Measurements from ENCODE around the gene GAS6.

The GAS6 gene

DNA sequence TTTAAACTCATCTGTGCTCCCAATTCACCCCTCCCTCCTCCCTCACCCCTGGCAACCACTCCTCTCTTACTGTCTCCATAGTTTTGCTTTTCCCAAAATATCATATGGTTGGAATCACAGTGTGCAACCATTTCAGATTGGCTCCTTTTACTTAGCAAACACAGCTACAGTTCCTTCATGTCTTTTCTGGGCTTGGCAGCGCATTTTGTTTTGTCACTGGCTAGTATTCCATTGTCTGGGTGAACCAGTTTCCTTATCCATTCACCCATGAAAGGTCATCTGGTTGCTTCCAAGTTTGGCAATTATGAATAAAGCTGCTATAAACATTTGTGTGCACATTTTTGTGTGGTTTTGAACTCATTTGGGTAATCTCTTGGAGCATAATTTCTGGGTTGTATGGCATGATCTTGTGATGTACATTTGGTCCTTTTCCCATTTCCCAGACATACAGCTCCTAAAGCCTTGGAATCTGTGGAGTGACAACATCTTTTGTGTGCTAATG is 23.9 kb upstream of the GAS6 start:
- no peak for DNase-seq (ENCODE audit: low spot score)

GRCh38 chr13:113886561-113887112 is 22.8 kb upstream of the GAS6 start:
- DNase-seq (ENCODE audit: low spot score), result no peak

DNA sequence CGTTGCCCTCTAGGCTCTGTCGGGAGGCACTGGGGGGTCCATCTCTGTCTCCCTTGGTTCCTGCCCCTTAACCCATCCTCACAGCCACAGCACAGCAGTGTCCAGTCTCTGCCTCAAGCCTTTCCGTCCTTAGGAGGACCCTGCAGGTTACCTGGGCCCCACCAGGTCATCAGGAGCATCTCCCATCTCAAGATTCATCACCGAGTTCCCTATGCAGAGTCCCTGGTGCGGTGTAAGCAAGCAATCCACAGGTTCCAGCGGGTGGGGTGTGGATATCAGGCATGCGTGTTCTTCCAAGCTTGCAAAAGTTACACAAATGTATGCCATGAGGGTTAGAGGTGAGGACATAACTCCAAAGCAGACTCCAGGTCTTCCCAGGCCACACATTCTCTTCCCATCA is 20.9 kb upstream of the GAS6 start:
- DNase-seq (ENCODE audit: low spot score), result no peak

DNA sequence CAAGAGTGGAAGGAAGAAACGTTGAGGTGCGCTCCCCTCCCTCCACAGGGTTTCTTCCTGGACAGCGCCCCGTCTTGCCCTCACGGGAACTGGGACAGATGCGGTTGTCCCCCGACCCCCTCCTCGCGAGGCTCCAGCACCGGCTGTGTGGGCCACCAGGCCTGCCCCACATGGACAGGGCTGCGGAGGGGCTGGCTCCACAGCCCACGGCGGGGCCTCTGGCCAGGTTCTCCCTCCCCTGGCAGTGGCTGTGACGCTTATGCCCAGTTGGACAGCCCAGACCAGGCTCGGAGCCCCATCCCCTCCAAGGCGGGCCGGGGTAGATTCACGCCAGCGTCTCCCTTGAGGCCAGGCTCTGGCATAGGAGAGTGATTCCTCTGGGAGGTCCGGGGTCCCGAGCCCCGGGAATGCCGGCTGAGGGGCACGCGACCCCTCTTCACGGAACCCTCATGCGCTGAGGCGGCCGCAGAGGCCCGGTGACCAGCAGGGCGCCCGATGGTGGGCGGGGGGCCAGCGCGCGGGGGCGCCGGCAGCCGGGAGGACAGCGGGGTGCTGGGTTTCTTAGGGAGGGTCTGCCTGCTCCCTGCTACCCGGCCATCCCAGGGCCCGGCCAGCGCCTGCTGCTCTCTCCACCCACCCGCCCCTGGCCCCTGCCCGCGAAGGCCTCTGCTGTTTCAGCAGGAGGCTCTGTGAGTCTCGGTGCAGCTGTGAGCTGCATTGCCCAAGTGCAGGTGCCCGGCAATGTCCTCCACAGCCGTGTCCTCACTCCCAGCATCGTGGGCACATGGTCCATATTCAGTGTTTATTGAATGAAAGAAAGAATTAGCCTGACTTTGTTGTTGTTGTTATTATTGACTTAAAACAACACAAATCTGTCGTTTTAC is 20.3 kb upstream of the GAS6 start:
- DNase-seq (ENCODE audit: low spot score), result no peak

DNA sequence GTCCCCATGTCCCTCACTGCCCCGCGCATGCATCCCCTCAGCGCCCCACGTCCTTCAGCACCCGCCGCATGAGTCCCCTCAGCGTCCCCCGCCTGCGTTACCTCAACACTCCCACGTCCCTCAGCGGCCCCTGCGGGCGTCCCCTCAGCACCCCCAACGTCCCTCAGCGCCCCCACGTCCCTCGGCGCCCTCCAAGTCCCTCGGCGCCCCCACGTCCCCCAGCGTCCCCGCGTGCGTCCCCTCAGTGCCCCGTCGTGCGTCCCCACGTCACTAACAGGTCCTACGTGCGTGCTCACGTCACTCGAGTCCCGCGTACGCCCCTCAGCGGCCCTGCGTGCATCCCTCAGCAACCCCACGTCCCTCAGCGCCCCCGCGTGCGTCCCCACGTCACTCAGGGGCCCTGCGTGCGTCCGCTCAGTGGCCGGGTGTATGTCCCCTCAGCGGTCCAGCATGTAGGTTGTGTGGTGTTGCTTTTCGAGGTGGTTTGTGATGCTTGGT is 19.5 kb upstream of the GAS6 start:
- DNase-seq (ENCODE audit: low spot score), result no peak

DNA sequence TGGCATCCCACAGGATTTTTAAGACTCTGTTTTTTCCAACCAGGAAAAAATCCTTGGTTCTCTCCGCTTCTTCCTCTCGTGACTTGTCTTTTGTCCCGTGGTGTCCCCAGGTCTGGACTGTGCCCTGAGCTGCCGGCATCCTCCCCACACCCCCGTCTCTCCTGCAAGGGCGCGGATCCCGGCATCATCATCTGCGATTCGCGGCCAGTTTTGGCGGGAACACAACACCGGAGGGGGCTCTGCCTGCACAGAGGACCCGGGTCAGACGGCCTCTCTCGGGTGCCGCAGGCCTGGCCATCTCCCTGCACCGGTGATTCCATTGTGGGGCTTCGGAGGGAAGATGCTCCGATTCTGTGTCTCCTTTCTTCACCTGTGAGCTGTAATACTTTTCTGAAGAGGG is 18.8 kb upstream of the GAS6 start:
- no peak for DNase-seq (ENCODE audit: low spot score)

DNA sequence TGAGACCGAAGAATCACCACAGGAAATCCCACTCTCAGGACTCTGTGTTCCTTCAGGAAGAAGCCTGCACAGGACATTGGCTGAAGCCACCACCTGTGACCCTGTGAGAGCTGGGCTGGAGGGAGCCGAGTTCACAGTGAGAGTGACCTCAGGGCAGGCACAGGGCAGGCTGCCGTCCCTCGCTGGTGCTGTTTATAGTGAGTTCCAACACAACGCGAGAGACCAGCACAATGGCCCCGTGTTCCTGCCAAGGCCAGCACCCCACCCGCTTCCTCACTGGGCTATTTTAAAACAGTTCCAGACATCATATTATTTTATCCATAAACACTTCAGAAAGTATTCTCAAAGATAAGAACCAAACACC is 18.4 kb upstream of the GAS6 start:
- no peak for DNase-seq (ENCODE audit: low spot score)

DNA sequence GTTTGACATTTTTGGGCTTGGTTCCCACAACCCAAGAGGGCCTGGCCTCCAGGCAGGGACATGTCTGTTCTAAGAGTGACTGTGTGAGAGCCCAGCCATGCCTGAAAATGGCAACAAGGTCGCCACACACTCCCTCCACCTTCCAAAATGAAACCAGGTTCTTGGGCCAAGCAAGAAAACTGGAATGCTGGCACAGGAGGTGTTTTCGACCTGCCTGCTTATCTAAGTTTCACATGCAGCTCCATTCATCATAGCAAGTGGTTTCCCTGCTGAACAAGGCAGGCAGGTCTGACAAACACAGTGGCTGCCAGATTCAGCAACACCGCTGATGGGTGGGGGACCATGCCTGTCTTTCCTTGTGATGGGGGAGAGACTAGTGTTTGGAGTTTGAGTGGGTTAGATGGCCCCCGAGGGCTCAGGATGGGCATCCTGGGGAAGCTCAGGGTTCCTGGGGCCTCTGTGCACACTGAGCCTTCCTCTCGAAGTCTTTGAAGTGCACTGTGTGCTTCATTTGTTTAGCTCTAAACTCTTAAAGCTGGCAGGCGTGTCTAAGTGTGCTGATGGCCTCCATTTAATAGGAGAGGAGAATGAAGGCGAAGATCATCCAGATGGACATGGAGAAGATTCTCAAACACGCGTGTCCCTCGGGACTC is 17.9 kb upstream of the GAS6 start:
- DNase-seq (ENCODE audit: low spot score), result no peak

- DNase-seq (ENCODE audit: low spot score), result no peak
Observed at GRCh38 chr13:113880651-113881611, 17.1 kb upstream of the GAS6 start.

DNA sequence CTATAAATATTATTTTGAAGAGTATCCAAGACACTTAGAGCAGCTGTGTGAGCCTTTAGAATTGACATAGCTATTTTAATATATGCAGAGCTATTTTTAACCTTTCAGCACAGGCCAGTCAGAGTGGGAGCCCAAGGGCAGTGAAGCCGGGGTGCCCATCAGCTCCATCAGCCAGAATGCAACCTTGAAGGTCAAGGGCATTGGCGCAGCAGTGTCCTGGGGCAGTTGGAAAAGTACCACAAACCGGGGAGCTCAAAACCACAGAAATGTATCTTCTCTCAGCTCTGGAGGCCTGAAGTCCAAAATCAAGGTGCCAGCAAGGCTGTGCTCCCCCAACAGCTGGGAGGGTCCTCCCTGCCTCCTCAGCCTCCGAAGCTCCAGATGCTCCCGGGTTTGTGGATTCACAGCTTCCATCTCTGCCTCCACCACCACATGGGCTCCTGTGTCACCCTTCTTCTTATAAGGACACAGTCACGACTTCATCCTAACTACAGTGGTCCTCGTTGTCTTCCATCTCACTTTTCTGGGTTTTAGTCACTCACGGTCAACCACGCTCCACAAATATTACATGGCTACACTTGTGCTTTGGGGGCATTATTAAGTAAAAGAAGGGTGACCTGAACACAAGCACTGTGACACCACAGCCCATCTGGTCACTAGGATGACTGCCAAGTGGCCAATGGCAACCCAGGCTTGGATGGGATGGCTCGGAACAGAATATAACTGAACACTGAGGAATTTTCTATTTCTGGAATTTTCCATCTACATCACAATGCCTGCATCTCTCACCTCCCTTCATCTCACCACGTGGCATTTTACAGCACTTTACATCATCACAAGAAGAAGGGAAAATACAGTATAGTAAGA is 15.9 kb upstream of the GAS6 start:
- no peak for DNase-seq (ENCODE audit: low spot score)

DNA sequence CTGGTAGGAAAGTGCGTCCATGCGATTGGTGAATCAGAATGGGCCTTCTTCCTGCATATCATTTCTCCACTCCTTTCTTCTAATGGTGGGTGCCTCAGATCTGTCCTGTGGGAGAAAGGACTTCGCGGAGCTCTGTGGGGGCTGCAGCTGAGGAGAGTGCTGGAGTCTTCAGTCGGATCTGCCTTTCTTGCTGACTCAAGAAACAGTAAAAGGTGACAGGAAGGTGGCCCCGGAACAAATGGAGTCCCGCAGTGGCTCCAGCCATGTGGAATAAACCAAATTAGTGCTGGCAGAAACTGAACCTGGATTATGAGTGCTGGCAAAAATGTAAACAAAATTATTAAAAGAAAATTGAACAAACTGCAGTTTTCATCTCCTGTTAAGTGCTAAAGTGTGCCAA is 15.1 kb upstream of the GAS6 start:
- no peak for DNase-seq (ENCODE audit: low spot score)

- DNase-seq (ENCODE audit: low spot score), result no peak
Observed at GRCh38 chr13:113877149-113877990, 13.5 kb upstream of the GAS6 start.

DNA sequence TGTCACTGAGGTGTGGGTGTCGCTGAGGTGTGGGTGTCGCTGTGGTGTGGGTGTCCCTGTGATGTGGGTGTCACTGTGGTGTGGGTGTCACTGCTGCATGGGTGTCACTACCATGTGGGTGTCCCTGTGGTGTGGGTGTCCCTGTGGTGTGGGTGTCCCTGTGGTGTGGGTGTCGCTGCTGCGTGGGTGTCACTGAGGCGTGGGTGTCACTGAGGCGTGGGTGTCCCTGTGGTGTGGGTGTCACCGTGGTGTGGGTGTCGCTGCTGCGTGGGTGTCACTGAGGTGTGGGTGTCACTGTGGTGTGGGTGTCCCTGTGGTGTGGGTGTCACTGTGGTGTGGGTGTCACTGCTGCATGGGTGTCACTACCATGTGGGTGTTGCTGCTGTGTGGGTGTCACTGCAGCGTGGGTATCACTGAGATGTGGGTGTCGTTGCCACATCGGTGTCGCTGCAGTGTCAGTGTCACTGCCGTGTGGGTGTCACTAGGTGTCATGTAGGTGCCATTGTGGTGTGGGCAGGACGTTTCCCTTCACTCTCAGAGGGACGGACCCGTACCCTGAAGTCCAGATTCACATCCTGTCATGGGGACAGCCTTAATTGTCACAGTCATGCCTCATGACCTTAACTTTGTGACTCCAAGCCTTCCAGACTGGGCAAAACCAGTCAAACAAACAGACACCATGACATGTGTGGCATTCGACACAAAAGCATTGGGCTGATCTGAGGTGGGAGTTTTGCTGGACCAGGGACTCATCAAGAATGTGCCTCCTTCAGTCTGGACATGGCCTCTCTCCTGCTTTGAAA is 12.7 kb upstream of the GAS6 start:
- no peak for DNase-seq (ENCODE audit: low spot score)

DNA sequence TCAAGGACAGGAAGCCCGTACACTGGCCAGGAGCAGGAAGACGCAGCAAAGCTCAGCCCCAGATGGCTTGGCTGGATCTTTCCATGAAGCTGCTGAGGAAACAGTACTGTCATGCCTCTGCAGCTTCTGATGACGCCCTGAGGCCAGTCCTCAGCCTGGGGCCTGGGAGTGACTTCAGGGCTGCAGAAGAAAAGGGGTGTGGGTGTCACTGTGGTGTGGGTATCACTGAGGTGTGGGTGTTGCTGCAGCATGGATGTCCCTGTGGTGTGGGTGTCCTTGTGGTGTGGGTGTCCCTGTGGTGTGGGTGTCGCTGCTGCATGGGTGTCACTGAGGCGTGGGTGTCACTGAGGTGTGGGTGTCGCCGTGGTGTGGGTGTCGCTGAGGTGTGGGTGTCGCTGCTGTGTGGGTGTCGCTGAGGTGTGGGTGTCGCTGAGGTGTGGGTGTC is 12.0 kb upstream of the GAS6 start:
- no peak for DNase-seq (ENCODE audit: low spot score)

DNA sequence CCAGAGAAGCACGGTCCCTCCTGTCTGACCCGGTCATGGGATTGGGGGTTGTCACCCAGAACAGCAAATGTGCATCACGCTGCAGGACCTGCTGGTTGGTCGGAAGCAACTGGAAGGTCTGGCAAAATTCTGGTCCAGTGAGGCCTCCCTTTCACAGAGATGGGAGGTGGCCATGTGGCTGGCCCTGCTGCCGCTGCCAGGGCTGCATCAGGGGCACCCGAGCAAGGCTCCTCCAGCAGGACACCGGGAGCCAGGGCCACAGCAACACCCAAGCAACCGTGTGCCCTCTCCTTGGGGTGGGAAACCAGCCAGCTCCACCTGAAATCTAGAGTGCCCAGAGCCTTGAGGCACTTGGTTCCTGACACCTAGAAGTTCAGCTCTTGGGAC is 11.5 kb upstream of the GAS6 start:
- no peak for DNase-seq (ENCODE audit: low spot score)

- DNase-seq (ENCODE audit: low spot score), result no peak
Observed at GRCh38 chr13:113874579-113875428, 10.9 kb upstream of the GAS6 start.

- no peak for DNase-seq (ENCODE audit: low spot score)
Observed at GRCh38 chr13:113874177-113874576, 10.3 kb upstream of the GAS6 start.

DNA sequence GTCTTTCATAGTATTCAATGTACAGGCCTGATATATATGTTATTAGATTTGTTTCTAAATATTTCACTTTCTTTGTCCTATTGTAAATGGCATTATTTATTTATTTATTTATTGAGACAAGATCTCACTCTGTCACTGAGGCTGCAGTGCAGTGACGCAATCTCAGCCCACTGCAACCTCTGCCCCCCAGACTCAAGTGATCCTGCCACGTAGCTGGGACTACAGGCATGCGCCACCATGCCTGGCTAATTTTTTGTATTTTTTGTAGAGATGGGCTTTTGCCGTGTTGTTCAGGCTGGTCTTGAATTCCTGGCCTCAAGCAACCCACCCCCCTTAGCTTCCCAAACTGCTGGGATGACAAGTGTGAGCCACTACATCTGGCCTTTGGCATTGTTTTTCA is 5.4 kb upstream of the GAS6 start:
- no peak for DNase-seq (ENCODE audit: low spot score)
